Suppressor macrophage (primary cell): ENCODE data around the gene ANAPC7.
"Not testable (repeated sequence)": the region's sequence is repeated elsewhere in the genome, so short reads cannot be mapped to it uniquely, and the experiment has no call there.

ENCODE experiments used
- DNase-seq, 4 experiments: peaks; one replicate each; pipeline ENCODE4 v3.0.0-alpha.2; 2020 to 2022
- total RNA-seq, 17 experiments: gene quantifications; one replicate each; lab custom pipeline; 2026; ENCODE audit warnings: mixed read lengths in 6 of 17, inconsistent platforms in 3 of 17; lab: John Stamatoyannopoulos, UW

The ANAPC7 gene
- 15.8 to 75.5 (median 52.9) reads per million in 17 experiments for total RNA-seq

DNA sequence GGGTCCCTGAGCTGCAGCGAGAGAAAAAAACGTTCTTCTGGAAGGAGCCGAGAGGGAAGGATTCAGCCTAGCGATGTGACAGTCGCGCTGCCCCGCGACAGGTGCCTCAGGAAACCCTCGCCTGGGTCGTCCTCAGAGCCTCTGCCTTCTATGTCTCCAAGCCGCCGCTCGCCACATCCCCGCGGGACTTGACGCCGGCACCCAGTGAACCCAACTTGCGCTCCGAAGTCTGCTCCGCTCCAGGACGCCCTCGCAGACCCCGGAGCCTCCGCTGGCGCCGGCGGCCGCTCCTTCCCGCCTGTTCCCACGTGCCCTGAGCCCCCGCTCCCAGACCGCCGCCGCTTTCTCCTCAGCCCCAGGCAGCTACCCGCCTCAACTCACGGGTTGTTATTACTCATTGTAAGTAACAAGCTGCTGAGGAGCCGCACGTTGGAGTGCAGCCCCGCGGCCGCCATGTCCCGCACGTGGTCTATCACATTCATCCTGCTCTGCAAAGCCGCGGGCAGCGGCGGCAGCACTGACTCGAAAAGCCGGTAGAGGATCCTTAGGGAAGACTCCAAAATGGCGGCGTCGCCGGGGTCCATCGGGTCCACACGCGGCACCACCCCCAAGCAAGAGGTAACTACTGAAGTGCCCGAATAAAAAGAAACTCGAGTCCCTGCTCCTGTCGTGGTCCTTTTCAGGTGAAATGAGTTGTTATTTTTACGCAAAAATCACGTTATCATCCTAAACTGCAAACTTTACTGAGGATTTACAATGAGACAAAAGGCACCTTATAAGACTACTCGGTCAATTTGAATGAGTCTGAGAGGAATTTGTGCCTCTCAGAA, at the start of gene ANAPC7:
ANAPC7 (minus strand) TSS at position 563 of the 830 bp plus-strand sequence; CDS start at position 482, 81 bp downstream.
- peak; percentile 95 to 97 (median 96) for DNase-seq

DNA sequence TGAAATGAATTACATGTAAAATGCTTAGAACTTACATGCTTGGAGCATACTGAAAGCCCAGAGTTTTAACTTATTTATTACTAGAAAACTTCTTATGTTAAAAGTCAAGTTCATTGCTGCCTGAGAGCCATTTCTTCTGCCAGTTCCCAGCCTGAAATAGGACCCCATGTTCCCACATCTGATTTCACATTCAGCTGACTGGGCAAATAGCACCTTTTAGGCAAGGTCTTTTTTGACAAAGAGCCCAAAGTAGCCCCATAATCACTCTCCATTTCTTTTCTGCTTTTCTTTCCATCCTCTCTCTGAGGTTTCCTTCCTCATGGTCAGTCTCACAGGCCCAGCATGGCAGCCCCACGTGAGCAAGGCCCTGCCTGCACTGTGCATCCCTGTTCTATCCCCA, 47.8 kb upstream of the ANAPC7 start:
- no peak for DNase-seq

- DNase-seq = peak; percentile 97 to 99 (median 98)
Observed at GRCh38 chr12:110449799-110450497, 46.4 kb upstream of the ANAPC7 start, which contains the start of gene ARPC3. ARPC3 (minus strand) TSS chr12:110450337; CDS start chr12:110450260, 77 bp downstream.

DNA sequence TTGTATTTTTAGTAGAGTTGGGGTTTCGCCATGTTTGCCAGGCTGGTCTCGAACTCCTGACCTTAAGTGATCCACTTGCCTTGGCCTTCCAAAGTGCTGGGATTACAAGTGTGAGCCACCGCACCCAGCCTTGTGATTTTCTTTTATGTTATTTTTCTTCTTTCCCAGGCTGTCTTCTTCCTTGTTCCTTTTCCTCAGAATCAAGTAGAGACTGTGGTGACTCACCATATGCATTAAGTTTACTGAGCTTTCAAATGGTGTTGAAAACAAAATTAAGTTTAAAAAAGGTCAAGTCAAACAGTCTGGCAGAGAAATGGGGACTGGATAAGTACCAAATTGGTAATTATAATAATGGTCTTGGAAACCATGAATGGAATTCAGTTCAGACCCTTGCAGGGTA, 40.9 kb upstream of the ANAPC7 start:
- DNase-seq = peak in 1 of 4 experiments; percentile 43

- no peak for DNase-seq
Observed at GRCh38 chr12:110436231-110436630, 32.7 kb upstream of the ANAPC7 start.

DNA sequence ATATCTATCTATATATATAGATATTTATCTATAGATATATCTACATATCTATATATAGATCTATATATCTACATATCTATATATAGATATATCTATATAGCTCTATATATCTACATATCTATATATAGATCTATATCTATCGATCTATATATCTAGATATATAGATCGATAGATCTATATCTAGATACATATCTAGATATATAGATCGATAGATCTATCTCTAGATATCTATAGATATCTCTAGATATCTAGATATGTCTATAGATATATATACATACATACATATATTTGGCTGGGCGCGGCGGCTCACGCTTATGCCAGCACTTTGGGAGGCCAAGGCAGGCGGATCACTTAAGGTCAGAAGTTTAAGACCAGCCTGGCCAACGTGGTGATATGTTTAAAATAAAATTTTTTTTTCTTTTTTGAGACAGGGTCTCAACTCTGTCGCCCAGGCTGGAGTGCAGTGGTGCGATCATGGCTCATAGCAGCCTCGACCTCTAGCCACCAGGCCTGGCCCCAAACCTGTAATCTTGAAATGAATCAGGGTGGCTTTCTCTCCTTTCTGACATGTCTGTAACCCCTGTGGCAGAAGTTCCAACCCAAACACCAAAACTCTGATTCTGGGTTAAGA, 28.6 kb upstream of the ANAPC7 start:
- no peak for DNase-seq

DNA sequence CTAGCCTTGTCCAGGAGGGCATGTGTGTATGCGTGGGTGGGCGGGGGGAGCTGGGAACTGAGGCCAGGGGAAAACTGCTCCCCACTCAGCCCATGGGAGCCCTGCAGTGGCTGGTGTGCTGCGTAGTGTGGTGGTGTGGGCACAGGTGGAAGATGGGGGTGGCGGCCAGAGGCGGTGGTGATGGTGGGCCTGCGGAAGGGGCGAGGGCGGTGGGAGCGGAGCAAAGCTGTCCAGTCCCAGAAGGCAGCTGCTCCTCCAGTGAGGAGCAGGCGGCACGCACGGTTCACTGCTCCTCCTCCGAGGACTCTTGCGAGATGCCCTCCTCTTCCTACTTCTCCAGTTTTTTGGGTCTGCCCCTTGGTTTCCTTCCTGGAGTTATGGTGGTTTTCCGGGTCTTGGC, 26.2 kb upstream of the ANAPC7 start:
- not testable (repeated sequence) for DNase-seq

DNA sequence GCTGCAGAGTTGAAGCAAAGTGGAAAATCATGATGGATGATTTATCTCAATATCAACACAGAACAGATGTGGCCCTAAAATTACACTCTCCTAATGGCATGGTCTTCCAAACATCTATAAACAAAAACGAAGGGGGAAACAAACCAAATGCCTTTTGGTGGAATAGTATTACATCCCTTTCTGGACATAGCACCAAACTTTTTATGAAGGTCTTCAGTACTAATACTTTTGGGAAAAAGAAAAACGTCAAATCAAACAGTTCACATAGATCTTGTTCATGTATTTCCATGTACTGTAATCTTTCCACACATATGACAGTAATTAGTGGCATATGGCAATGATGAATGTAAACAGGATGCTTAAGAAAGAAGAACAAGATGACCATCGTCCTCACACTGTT, 22.9 kb upstream of the ANAPC7 start:
- no peak for DNase-seq

GRCh38 chr12:110424237-110424636, 20.7 kb upstream of the ANAPC7 start:
- no peak for DNase-seq

DNA sequence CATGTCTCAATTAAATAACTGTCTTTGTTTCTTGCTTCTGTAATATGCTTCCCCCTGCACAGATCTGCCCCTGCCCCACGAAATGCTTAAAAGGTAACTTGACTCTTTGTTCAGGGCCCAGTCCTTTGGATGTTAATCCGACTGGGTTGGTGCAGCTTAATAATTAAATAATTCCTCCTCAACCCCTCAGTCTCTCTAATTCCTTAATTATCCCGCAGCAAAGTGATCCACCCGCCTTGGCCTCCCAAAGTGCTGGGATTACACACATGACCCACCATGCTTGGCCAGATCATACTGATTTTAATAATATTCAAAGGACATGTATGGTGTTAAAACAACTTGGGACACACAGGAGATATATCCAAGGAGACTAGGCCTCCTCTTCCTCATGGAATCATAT, 18.2 kb upstream of the ANAPC7 start:
- DNase-seq = no peak

GRCh38 chr12:110421159-110421661, 17.7 kb upstream of the ANAPC7 start:
- no peak for DNase-seq

- not testable (repeated sequence) for DNase-seq
Observed at GRCh38 chr12:110420644-110421043, 17.1 kb upstream of the ANAPC7 start.

GRCh38 chr12:110417113-110417512, 13.6 kb upstream of the ANAPC7 start:
- peak; percentile 15 to 59 (median 42) for DNase-seq

GRCh38 chr12:110410086-110410485, 6.6 kb upstream of the ANAPC7 start:
- not testable (repeated sequence) for DNase-seq

GRCh38 chr12:110405126-110405662, 1.7 kb upstream of the ANAPC7 start:
- not testable (repeated sequence) for DNase-seq

GRCh38 chr12:110403976-110404682, 621 bp upstream of the ANAPC7 start:
- peak; percentile 77 to 91 (median 87) for DNase-seq

GRCh38 chr12:110382683-110383082, 20.8 kb downstream of the ANAPC7 start:
- no peak for DNase-seq

DNA sequence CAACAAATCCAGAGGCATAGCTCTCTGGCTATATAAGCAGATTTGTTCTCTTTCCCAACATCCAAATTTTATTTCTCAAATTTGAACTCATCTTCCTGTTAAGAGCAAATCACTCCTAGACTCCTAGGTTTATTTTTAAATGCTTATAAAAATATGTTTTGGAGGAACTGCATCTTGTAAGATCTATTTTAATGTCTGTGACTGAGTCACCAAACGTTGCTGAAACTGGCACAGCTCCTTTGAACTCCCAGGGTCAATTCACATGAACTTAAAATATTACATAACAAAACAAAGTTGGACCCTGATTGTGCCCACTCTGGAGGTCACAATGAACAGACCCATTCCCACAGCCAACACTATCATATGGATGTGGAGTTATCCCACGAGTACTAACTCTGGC, 23.9 kb downstream of the ANAPC7 start:
- peak; percentile 22 to 76 (median 58) for DNase-seq

DNA sequence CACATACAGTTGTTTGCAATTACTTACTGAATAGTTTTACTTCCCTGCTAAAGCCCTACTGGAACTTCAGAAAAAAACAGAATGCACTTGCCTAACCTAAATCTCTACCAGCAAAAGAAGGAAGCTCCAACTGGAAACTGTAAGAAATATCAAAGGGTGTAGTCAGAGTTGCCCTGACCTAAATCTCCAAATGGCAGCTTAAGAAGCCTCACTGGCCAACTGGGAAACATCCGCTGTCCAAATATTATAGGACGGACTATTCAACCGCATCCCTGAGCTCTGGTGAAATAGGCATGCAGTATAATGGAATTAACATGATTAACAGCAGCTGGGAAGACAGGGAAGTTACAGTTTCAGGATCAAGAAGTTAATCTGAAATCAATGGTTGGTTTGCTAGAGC, 24.3 kb downstream of the ANAPC7 start:
- DNase-seq = peak; percentile 37 to 86 (median 71)

DNA sequence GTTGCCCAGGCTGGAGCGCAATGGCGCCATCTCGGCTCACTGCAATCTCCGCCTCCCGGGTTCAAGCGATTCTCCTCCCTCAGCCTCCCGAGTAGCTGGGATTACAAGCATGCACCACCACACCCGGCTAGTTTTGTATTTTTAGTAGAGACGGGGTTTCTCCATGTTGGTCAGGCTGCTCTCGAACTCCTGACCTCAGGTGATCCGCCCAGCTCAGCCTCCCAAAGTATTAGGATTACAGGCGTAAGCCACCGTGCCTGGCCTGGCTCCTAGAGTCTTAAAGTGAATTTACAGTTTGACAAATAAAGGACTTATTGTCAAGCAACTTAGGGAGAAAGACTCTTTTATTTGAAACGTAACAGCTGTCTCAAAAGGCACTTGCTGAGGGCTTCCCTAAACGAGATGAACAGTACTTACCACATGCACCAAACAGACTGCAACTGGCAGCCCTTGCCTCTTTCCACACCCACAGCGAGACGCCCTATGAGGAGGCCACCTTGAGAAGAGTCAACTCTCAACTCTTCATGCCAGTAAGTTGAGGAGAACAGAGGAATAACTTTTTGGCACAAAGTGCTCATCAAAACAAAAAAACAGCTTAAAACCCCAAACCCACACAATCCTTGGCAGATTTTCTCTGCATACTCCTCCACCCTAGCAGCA, 25.2 kb downstream of the ANAPC7 start:
- peak; percentile 31 to 67 (median 50) for DNase-seq

DNA sequence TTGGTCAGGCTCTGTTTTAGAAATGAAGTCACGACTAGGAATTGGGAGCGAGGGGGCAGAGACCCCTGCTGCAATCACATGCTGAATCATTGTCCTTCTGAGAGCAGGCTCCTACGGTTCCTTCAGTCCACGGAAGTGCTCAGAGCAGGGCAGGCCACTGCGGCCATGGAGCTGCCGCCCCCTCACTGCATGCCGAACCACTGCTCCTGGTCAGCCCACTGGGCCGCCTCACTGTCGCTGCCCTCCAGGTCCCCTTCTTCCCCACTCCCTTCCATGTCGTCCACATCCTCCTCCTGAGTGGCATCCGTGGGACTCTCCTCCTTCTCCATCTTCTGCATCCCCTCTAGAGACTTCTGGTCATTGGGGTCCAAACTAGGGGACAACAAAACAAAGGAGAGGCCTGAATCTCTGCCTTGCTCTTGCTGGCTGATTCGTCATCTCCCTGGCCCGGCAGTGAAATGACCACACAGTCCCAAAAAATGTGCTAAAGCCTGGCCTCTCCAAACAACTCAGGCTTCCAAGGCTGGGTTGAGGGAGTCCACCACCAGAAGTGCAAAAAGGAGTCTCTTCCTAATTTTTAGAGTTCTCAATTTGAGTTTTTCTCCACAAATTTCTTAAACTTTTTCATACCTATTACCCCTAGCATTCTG, 29.4 kb downstream of the ANAPC7 start:
- DNase-seq = no peak
